SU-DHL-6 (cell line): Measurements from ENCODE around the gene PHOSPHO2.

Experiments used
- H2AFZ ChIP-seq: fragments of 200-600 bp; sonication (generic); 2 replicates; pipeline ENCODE4 v1.6.1; 2014; ENCODE audit warnings: low read depth, mild to moderate bottlenecking, moderate library complexity, mixed read lengths, antibody characterized with exemption, low read length; ENCODE audit not compliant: severe bottlenecking
- H3F3A ChIP-seq: fragments of 200-600 bp; shearing (Covaris generic); 2 replicates; pipeline ENCODE4 v1.6.0; 2016; ENCODE audit warnings: antibody characterized with exemption, mild to moderate bottlenecking; ENCODE audit not compliant: insufficient read depth
- H3K27ac ChIP-seq: fragments of 200-600 bp; sonication (generic); 2 replicates; pipeline ENCODE4 v1.5.1; 2016; ENCODE audit warnings: low read depth, mild to moderate bottlenecking, low read length, moderate library complexity, mixed read lengths
- H3K27me3 ChIP-seq: fragments of 200-600 bp; sonication (generic), shearing (Covaris generic); 2 replicates; pipeline ENCODE4 v1.6.0; 2014; ENCODE audit warnings: mild to moderate bottlenecking, low read length
- H3K36me3 ChIP-seq: fragments of 200-600 bp; sonication (generic); 2 replicates; pipeline ENCODE4 v1.6.1; 2014; ENCODE audit warnings: mild to moderate bottlenecking, low read length, mixed read lengths
- H3K4me2 ChIP-seq: fragments of 300-600, 200-600 bp; shearing (Covaris generic), sonication (generic); 2 replicates; pipeline ENCODE4 v1.6.0; 2014; ENCODE audit warnings: low read length, low read depth, mild to moderate bottlenecking; ENCODE audit not compliant: poor library complexity, severe bottlenecking
- H3K4me3 ChIP-seq: fragments of 200-600 bp; sonication (generic); 2 replicates; pipeline ENCODE4 v1.5.1; 2014; ENCODE audit warnings: antibody characterized with exemption, low read length, mild to moderate bottlenecking, mixed read lengths; ENCODE audit not compliant: insufficient read depth, poor library complexity, severe bottlenecking
- H3K79me2 ChIP-seq: fragments of 200-600 bp; sonication (generic); 2 replicates; pipeline ENCODE4 v1.6.1; 2014; ENCODE audit warnings: mild to moderate bottlenecking, low read length, moderate library complexity; ENCODE audit not compliant: insufficient read depth
- H3K9ac ChIP-seq: fragments of 200-600 bp; sonication (generic); 2 replicates; pipeline ENCODE4 v1.7.0; 2014; ENCODE audit warnings: mild to moderate bottlenecking, low read length
- H3K9me2 ChIP-seq: fragments of 200-600 bp; sonication (generic); replicated peaks from 2 replicates; pipeline ENCODE4 v1.6.1; 2014; ENCODE audit warnings: low read length; ENCODE audit not compliant: insufficient read depth
- H3K9me3 ChIP-seq: fragments of 200-600 bp; sonication (generic); 2 replicates; pipeline ENCODE4 v1.6.1; 2014; ENCODE audit warnings: low read length, mixed read lengths; ENCODE audit not compliant: insufficient read depth
- H4K20me1 ChIP-seq: fragments of 200-600 bp; sonication (generic); 2 replicates; pipeline ENCODE4 v1.6.1; 2014; ENCODE audit warnings: low read depth, mild to moderate bottlenecking, antibody characterized with exemption, low read length, moderate library complexity, mixed read lengths
- CTCF ChIP-seq: fragments of 200-600 bp; sonication (generic); IDR thresholded peaks from one replicate; pipeline ENCODE4 v1.5.1; 2017; ENCODE audit warnings: antibody characterized with exemption, mild to moderate bottlenecking, low read length, moderate library complexity; ENCODE audit not compliant: insufficient read depth, poor library complexity, severe bottlenecking
- EZH2phosphoT487 ChIP-seq: fragments of 200-600 bp; sonication (generic), shearing (Covaris generic); conservative IDR thresholded peaks from 2 replicates; pipeline ENCODE4 v1.6.1; 2018; ENCODE audit warnings: mild to moderate bottlenecking, antibody characterized with exemption, low read length, moderate library complexity, mixed read lengths

Gene PHOSPHO2

GRCh38 chr2:169732075-169732474, 37.8 kb downstream of the PHOSPHO2 start:
- peaks cover 24% of the 10 kb centered on the region for H3F3A ChIP-seq
- no peaks in the 10 kb centered on the region for H3K36me3 ChIP-seq
- peaks cover 27% of the 10 kb centered on the region; the same call in 1 of the 2 replicates for H3K79me2 ChIP-seq
- no peak overlapping the region for H3K4me3 ChIP-seq
- no peak overlapping the region for H3K4me2 ChIP-seq
- no peaks in the 10 kb centered on the region for H3K9me3 ChIP-seq
- H4K20me1 ChIP-seq, result no peaks in the 10 kb centered on the region
- no peak overlapping the region for H3K27ac ChIP-seq
- H3K9me2 ChIP-seq, result no peaks in the 10 kb centered on the region
- no peaks in the 10 kb centered on the region for H3K27me3 ChIP-seq
- no peak overlapping the region for H2AFZ ChIP-seq
- H3K9ac ChIP-seq, result no peak overlapping the region
- TF ChIP-seq CTCF (no peak), EZH2phosphoT487 (no peak)

- H3K9ac ChIP-seq, result peak overlapping the region; percentile 62
- H3K9me3 ChIP-seq, result no peaks in the 10 kb centered on the region
- H3K36me3 ChIP-seq, result no peaks in the 10 kb centered on the region
- peak overlapping the region; percentile 83 for H2AFZ ChIP-seq
- H3K4me2 ChIP-seq, result peak overlapping the region; percentile 65
- H3K79me2 ChIP-seq, result peaks cover 31% of the 10 kb centered on the region; the same call in 1 of the 2 replicates
- no peak overlapping the region for H3K27ac ChIP-seq
- peak overlapping the region; percentile 61 for H3K4me3 ChIP-seq
- no peaks in the 10 kb centered on the region for H4K20me1 ChIP-seq
- H3K27me3 ChIP-seq, result no peaks in the 10 kb centered on the region
- TF ChIP-seq EZH2phosphoT487 (no peak), CTCF (no peak)
- H3K9me2 ChIP-seq, result no peaks in the 10 kb centered on the region
- H3F3A ChIP-seq, result peaks cover 24% of the 10 kb centered on the region
Observed at GRCh38 chr2:169732583-169733358, 38.5 kb downstream of the PHOSPHO2 start.

GRCh38 chr2:169734169-169734847, 40.0 kb downstream of the PHOSPHO2 start:
- Histone ChIP-seq H3K9ac (peak overlapping the region; percentile 62), H3K27ac (0 out of 2 replicates have a peak overlapping the region, but pooled peaks have one; percentile 8), H3K4me3 (peak overlapping the region; percentile 61), H3K9me2 (no peaks in the 10 kb centered on the region), H3K79me2 (peaks cover 31% of the 10 kb centered on the region), H3F3A (peaks cover 24% of the 10 kb centered on the region), H4K20me1 (no peaks in the 10 kb centered on the region), H3K9me3 (no peaks in the 10 kb centered on the region), H3K36me3 (no peaks in the 10 kb centered on the region), H3K27me3 (no peaks in the 10 kb centered on the region), H3K4me2 (peak overlapping the region; percentile 65), H2AFZ (no peak overlapping the region)
- TF ChIP-seq CTCF (no peak), EZH2phosphoT487 (no peak)
